Activated naive CD8-positive, alpha-beta T cell treated with anti-CD3 and anti-CD28 coated beads, Interleukin-2, amount 50 U/mL, for 24 hours (primary cell): ENCODE data around the gene SERGEF.

Source experiments
- ATAC-seq: fragments of 150-1000 bp; cut with Tn5 transposase; one replicate; pipeline ENCODE4 v1.10.0; 2021
- DNase-seq: peaks from one replicate; pipeline ENCODE4 v3.0.0; 2021
- H3K27ac Mint-ChIP-seq: one replicate; pipeline ENCODE4 v1.8.0; 2021; ENCODE audit warnings: mild to moderate bottlenecking, mixed read lengths
- H3K27me3 Mint-ChIP-seq: one replicate; pipeline ENCODE4 v1.8.0; 2021; ENCODE audit warnings: mixed read lengths
- H3K36me3 Mint-ChIP-seq: one replicate; pipeline ENCODE4 v1.8.0; 2021; ENCODE audit warnings: low read depth, mixed read lengths
- H3K4me1 Mint-ChIP-seq: one replicate; pipeline ENCODE4 v1.8.0; 2021; ENCODE audit warnings: mixed read lengths
- H3K4me3 Mint-ChIP-seq: one replicate; pipeline ENCODE4 v1.8.0; 2021; ENCODE audit warnings: mild to moderate bottlenecking, moderate library complexity, mixed read lengths
- H3K9me3 Mint-ChIP-seq: one replicate; pipeline ENCODE4 v1.8.0; 2021; ENCODE audit warnings: mixed read lengths

SERGEF gene

DNA sequence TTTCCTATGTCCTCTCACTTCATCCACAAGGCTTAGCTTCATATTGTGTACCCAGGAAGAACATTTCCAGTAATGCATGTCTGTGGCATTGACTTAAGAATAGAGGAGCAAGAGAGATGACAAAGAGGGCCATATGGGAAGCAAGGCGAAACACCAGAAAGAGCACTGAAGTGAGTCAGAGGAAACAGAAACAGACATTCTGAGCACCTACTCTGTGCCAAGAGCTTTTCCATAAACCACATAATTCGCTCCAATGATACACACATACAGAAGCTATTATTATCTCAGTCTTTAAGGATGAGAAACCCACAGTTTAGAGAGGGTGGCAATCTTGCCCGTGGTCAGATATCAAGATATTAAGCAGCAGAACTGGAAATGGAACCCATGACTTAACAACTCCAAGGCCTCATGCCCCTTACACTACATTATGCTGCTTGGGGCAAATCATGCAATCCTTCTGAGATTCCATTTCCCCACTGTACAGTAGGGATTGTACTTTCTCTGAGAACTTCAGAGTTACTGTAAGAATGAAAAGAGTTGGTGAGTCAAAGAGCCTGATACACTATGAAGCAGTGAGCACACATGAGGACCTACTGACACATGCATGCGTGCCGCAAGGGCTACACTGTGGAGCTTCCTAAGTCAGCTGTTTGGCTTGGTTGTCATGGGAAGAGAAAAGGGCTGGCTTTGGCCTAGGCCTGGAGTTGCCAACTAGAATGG, 151.7 kb downstream of the SERGEF start:
- Mint-ChIP-seq H3K27ac (no peak overlapping the region), H3K4me3 (no peak overlapping the region), H3K27me3 (no peaks in the 10 kb centered on the region), H3K4me1 (peaks cover under 1% of the 10 kb centered on the region), H3K9me3 (no peaks in the 10 kb centered on the region), H3K36me3 (peaks cover 18% of the 10 kb centered on the region)
- ATAC-seq = no peak
- DNase-seq = no peak

DNA sequence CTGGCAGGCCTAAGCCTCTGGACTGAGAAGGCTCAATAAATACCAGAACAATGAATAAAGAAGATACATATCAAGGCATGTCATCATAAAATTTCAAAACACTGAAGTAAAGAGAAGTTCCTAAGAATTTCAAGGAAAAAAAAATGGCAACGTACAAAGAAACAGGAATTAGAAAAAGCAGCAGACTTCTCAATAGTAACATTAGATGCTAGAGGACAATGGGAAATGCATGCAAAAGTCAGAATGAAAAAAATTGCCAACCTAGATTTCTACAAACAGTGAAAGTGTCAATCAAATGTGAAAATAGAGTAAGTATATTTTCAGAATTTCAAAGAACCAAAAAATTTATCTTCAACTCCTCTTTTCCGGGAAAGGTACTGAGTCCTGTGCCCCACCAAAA, 153.3 kb downstream of the SERGEF start:
- no peak for DNase-seq
- no peak for ATAC-seq
- H3K27me3 Mint-ChIP-seq = no peaks in the 10 kb centered on the region
- H3K36me3 Mint-ChIP-seq = peaks cover 18% of the 10 kb centered on the region
- no peak overlapping the region for H3K27ac Mint-ChIP-seq
- no peak overlapping the region for H3K4me3 Mint-ChIP-seq
- H3K9me3 Mint-ChIP-seq = no peaks in the 10 kb centered on the region
- peaks cover 9% of the 10 kb centered on the region for H3K4me1 Mint-ChIP-seq

GRCh38 chr11:17855531-17856290, 157.1 kb downstream of the SERGEF start:
- ATAC-seq (no peak), DNase-seq (no peak)
- no peaks in the 10 kb centered on the region for H3K9me3 Mint-ChIP-seq
- H3K4me1 Mint-ChIP-seq = peaks cover 9% of the 10 kb centered on the region
- no peak overlapping the region for H3K4me3 Mint-ChIP-seq
- H3K27me3 Mint-ChIP-seq = no peaks in the 10 kb centered on the region
- H3K36me3 Mint-ChIP-seq = peaks cover 17% of the 10 kb centered on the region
- H3K27ac Mint-ChIP-seq = no peak overlapping the region

GRCh38 chr11:17853280-17853679, 159.6 kb downstream of the SERGEF start:
- Mint-ChIP-seq H3K27ac (no peak overlapping the region), H3K4me3 (no peak overlapping the region), H3K36me3 (peaks cover 10% of the 10 kb centered on the region), H3K27me3 (no peaks in the 10 kb centered on the region), H3K4me1 (peaks cover 9% of the 10 kb centered on the region), H3K9me3 (no peaks in the 10 kb centered on the region)
- no peak for ATAC-seq
- DNase-seq = no peak

- ATAC-seq (no peak), DNase-seq (no peak)
- peaks cover 3% of the 10 kb centered on the region for H3K36me3 Mint-ChIP-seq
- no peaks in the 10 kb centered on the region for H3K27me3 Mint-ChIP-seq
- H3K4me3 Mint-ChIP-seq = no peak overlapping the region
- no peaks in the 10 kb centered on the region for H3K9me3 Mint-ChIP-seq
- no peak overlapping the region for H3K27ac Mint-ChIP-seq
- peaks cover 9% of the 10 kb centered on the region for H3K4me1 Mint-ChIP-seq
These were observed 160.6 kb downstream of the SERGEF start for GRCh38 chr11:17852246-17852645.

DNA sequence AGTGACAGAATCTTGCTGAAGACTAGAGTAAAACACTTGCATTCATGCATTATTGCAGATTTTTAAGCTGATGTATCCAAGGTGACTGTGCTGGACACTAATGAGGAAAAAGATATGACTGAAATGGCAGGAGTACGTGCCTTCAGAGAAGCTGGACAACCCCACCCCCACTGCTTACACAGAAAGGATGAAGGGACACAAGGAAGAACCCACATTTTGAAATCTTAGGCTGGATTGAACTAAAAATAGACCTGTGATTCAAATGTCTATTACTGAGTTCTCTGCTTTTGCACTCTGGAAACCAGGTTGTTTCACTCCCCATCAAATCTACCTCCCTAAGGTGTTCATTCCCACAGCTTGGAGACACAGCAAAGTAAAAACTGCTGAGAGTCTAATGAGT, 161.2 kb downstream of the SERGEF start:
- H3K27ac Mint-ChIP-seq = no peak overlapping the region
- H3K36me3 Mint-ChIP-seq = peaks cover 2% of the 10 kb centered on the region
- H3K9me3 Mint-ChIP-seq = no peaks in the 10 kb centered on the region
- no peaks in the 10 kb centered on the region for H3K27me3 Mint-ChIP-seq
- no peak for ATAC-seq
- peaks cover 9% of the 10 kb centered on the region for H3K4me1 Mint-ChIP-seq
- DNase-seq = no peak
- no peak overlapping the region for H3K4me3 Mint-ChIP-seq

DNA sequence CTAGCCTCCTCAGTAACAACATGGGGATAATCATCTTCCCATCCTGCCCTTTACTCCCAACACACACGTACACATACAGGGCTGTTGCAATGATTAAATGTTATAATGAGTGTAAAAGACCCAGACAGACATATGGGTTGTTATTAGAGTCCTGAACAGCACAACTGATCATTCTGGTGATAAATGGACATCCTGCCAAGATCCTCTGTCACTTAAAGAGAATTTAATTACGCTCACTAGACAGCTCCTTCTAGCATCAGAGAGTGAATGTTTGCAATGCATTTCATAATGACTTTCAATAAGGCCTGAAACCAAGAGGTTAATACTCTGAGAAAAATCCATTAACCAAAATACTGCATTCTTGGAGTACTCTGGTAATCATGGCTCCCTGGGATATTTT, 162.5 kb downstream of the SERGEF start:
- no peak overlapping the region for H3K4me3 Mint-ChIP-seq
- H3K36me3 Mint-ChIP-seq = peaks cover 2% of the 10 kb centered on the region
- ATAC-seq (no peak), DNase-seq (no peak)
- no peaks in the 10 kb centered on the region for H3K4me1 Mint-ChIP-seq
- H3K27me3 Mint-ChIP-seq = no peaks in the 10 kb centered on the region
- no peaks in the 10 kb centered on the region for H3K9me3 Mint-ChIP-seq
- H3K27ac Mint-ChIP-seq = no peak overlapping the region

DNA sequence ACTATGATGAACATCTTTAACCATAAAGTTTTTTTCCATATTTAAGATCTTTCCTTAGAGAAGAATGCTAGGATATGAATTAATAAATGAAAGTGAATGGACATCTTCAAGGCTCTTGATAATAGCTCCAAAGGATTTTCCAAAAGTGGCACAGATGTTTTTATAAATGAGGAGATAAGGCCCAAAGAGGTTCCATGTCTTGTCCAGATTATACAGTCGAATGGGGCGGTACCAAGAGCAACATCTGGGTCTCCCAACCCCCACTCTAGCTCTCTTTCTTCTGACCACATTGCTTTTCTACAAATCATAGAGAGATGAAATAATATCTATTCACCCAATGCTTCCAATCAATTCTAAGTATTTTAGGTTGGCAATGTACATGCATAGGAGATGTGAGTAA, 164.1 kb downstream of the SERGEF start:
- no peak overlapping the region for H3K4me3 Mint-ChIP-seq
- DNase-seq (no peak), ATAC-seq (no peak)
- H3K36me3 Mint-ChIP-seq = peaks cover 2% of the 10 kb centered on the region
- no peaks in the 10 kb centered on the region for H3K9me3 Mint-ChIP-seq
- no peak overlapping the region for H3K27ac Mint-ChIP-seq
- no peaks in the 10 kb centered on the region for H3K27me3 Mint-ChIP-seq
- no peaks in the 10 kb centered on the region for H3K4me1 Mint-ChIP-seq

DNA sequence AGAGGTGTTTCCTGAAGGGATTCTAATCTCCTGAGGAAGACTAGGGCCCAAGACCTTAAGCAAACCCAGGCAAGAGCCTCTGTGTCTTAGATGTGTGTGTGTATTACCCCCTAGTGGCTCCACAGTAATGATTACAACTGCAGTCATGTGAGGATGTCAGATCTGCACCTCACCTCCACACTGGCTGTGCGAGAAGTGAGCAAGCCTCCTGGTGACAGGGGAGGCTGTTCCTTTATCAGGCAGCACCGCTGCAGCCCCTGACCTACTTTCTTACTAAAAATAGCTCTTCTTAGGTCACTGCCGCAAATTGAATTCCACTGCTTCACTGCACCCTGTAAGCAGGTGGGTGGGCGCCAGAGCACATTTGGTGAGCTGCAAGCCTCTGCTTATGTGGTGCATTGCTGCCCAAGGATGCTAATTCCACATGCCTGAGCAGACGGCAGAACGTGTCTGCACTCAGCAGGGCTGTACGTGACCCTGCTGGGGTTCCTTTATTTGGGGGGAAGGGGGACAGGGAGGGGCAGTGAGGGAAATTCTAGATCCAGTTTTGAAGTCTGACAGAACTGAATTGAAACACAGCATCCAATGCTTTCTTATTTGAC, 165.9 kb downstream of the SERGEF start:
- no peak for DNase-seq
- no peaks in the 10 kb centered on the region for H3K4me1 Mint-ChIP-seq
- ATAC-seq = no peak
- H3K27me3 Mint-ChIP-seq = no peaks in the 10 kb centered on the region
- peaks cover 2% of the 10 kb centered on the region for H3K36me3 Mint-ChIP-seq
- H3K27ac Mint-ChIP-seq = no peak overlapping the region
- H3K9me3 Mint-ChIP-seq = no peaks in the 10 kb centered on the region
- no peak overlapping the region for H3K4me3 Mint-ChIP-seq

GRCh38 chr11:17845431-17845881, 167.4 kb downstream of the SERGEF start:
- Mint-ChIP-seq H3K27me3 (no peaks in the 10 kb centered on the region), H3K9me3 (no peaks in the 10 kb centered on the region), H3K36me3 (peaks cover 2% of the 10 kb centered on the region), H3K4me3 (no peak overlapping the region), H3K4me1 (no peaks in the 10 kb centered on the region), H3K27ac (no peak overlapping the region)
- no peak for DNase-seq
- ATAC-seq = no peak

DNA sequence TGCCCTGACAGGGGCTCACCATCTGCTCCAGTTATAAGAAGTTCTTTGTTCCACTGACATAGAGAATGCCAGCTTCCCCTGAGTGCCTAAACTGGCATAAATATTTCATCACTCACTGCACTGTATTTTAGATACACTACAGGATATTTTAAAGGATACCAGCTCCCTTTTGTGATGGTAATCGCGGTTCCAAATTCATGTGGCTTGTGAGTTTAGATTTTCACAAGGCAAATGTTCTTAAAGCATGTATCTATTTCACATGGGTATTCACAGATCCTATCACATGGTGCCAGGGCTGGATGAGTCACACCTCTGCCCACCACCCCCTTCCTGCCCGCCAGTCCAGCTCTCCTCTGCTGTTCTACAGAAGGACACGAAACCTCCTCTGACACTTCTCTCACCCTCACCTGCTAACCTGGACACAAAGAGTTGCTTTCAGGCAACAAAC, 172.7 kb downstream of the SERGEF start:
- ATAC-seq (no peak), DNase-seq (no peak)
- peaks cover 2% of the 10 kb centered on the region for H3K36me3 Mint-ChIP-seq
- no peaks in the 10 kb centered on the region for H3K9me3 Mint-ChIP-seq
- H3K4me1 Mint-ChIP-seq = no peaks in the 10 kb centered on the region
- H3K4me3 Mint-ChIP-seq = no peak overlapping the region
- no peaks in the 10 kb centered on the region for H3K27me3 Mint-ChIP-seq
- no peak overlapping the region for H3K27ac Mint-ChIP-seq

GRCh38 chr11:17839450-17839849, 173.4 kb downstream of the SERGEF start:
- no peaks in the 10 kb centered on the region for H3K9me3 Mint-ChIP-seq
- H3K4me3 Mint-ChIP-seq = no peak overlapping the region
- DNase-seq = no peak
- no peak overlapping the region for H3K27ac Mint-ChIP-seq
- peaks cover 2% of the 10 kb centered on the region for H3K36me3 Mint-ChIP-seq
- H3K27me3 Mint-ChIP-seq = no peaks in the 10 kb centered on the region
- no peaks in the 10 kb centered on the region for H3K4me1 Mint-ChIP-seq
- no peak for ATAC-seq

DNA sequence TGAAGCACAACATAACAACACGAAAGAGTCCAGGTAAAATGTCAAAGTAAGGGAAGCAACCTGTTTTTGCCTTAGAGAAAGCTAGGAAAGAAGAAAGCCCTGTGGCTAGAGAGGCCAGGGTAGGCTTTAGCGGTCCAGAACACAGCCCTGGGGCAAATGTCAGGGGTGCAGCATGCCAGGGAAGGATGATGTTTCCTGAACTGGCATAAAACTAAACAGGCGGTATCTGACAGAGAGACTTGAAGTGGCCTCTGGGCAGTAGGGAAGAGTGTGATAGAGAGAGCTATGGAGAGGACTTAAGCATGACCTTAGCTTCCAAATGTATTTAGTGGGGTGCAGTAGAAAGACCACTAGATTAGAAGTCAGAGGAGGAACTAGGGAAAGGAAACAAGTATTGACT, 174.7 kb downstream of the SERGEF start:
- no peaks in the 10 kb centered on the region for H3K9me3 Mint-ChIP-seq
- H3K27me3 Mint-ChIP-seq = no peaks in the 10 kb centered on the region

DNA sequence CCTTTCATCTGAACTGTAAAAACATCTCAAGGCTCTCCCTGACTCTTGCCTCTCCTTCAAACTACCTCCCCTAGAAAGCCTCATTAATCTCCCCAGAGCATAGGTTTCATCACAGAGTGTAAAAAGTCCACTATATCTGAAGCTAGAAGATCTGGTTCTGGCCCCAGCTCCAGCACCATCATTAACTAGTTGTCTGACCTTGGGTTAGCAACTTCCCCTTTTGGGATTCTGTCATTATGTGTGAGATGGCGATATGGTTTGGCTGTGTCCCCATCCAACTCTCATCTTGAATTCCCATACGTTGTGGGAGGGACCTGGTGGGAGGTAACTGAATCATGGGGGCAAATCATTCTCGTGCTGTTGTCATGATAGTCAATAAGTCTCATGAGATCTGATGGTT, 181.0 kb downstream of the SERGEF start:
- H3K27ac Mint-ChIP-seq = no peak overlapping the region
- H3K4me3 Mint-ChIP-seq = no peak overlapping the region
- no peaks in the 10 kb centered on the region for H3K9me3 Mint-ChIP-seq
- ATAC-seq (no peak), DNase-seq (no peak)
- no peaks in the 10 kb centered on the region for H3K27me3 Mint-ChIP-seq
- peaks cover 2% of the 10 kb centered on the region for H3K36me3 Mint-ChIP-seq
- H3K4me1 Mint-ChIP-seq = no peaks in the 10 kb centered on the region

More for the DNA sequence above, 174.7 kb downstream of the SERGEF start:
- Mint-ChIP-seq H3K4me3 (no peak overlapping the region), H3K36me3 (peaks cover 2% of the 10 kb centered on the region), H3K27ac (no peak overlapping the region), H3K4me1 (no peaks in the 10 kb centered on the region)
- DNase-seq (no peak), ATAC-seq (no peak)

- Mint-ChIP-seq H3K9me3 (no peaks in the 10 kb centered on the region), H3K27ac (no peak overlapping the region), H3K4me3 (no peak overlapping the region), H3K4me1 (no peaks in the 10 kb centered on the region), H3K36me3 (peaks cover 2% of the 10 kb centered on the region), H3K27me3 (no peaks in the 10 kb centered on the region)
- no peak for DNase-seq
- no peak for ATAC-seq
These were observed 181.6 kb downstream of the SERGEF start for GRCh38 chr11:17831228-17831627.
